Body of pancreas (tissue), 4 donors: Measurements from ENCODE around the gene TRERF1. TPM values are rescaled to one million over a fixed set of nuclear protein-coding genes. Genes with fewer than 3 reads are reported as not detected.

Experiments used
- ATAC-seq: fragments of 150-250 bp; one replicate; pipeline ENCODE4 v1.9.1; 2016
- DNase-seq, 4 donors: peaks; one replicate each; pipeline ENCODE4 v3.0.0-alpha.2; 2019
- H3K27ac ChIP-seq, 4 donors: fragments of 200-600 bp; sonication (generic); 1 replicate in 3 of 4; 2 replicates in 1 of 4; pipeline versions ENCODE4 v1.5.1 to v1.6.1; 2016 to 2019; ENCODE audit warnings: mild to moderate bottlenecking in 1 of 4, mixed read lengths in 1 of 4, moderate library complexity in 1 of 4
- H3K27me3 ChIP-seq, 2 donors: fragments of 200-600 bp; sonication (generic); one replicate each; pipeline ENCODE4 v1.6.0; 2016; ENCODE audit warnings: mild to moderate bottlenecking in 1 of 2
- H3K36me3 ChIP-seq, 2 donors: fragments of 200-600 bp; sonication (generic); replicated peaks in 1 of 2; 2 replicates each; pipeline ENCODE4 v1.5.1; 2016; ENCODE audit warnings: low read depth in 2 of 2; ENCODE audit not compliant: insufficient read depth in 1 of 2
- H3K4me1 ChIP-seq: fragments of 200-600 bp; sonication (generic); one replicate; pipeline ENCODE4 v1.6.0; 2016
- H3K4me3 ChIP-seq, 2 donors: fragments of 200-600 bp; sonication (generic); 1 replicate in 1 of 2; 2 replicates in 1 of 2; pipeline ENCODE4 v1.5.1; 2016 to 2019
- H3K9me3 ChIP-seq, 3 donors: fragments of 200-600 bp; sonication (generic); 1 replicate in 2 of 3; 2 replicates in 1 of 3; pipeline ENCODE4 v1.5.1; 2016
- CTCF ChIP-seq, 7 experiments: fragments of 450-650 bp in 4 of 7; fragments of 200-600 bp in 3 of 7; sonication (generic) in 3 of 7; IDR thresholded peaks; one replicate each; pipeline ENCODE4 v1.5.1; 2016 to 2019; ENCODE audit warnings: antibody characterized with exemption in 7 of 7
- POLR2A ChIP-seq, 3 donors: fragments of 450-650 bp; IDR thresholded peaks; one replicate each; pipeline ENCODE4 v1.6.1; 2016; ENCODE audit warnings: antibody characterized with exemption in 3 of 3, mild to moderate bottlenecking in 2 of 3
- WGBS, 2 donors: methylation state at CpG; one replicate each; pipeline ENCODE4 v1.1.5; 2017; 5-methylcytosine and 5-hydroxymethylcytosine counted together
- intact Hi-C: fragments of 100-400 bp; cut with DNase I; formaldehyde crosslinking; loops from one replicate; pipeline ENCODE4 v1.15.1; 2023
- total RNA-seq, 2 donors: library from RNA; depleted of rRNA; stranded (reverse); fragments of >200 nt; gene quantifications; one replicate each; pipeline ENCODE4 v1.1.0, GENCODE V29; 2016

Gene TRERF1
- total RNA-seq, 2 donors from 2014 or later: 2.3 to 3.4 TPM

- WGBS, 2 donors: 63 to 80% methylated on average over 10 of the region's 10 CpGs
- H3K4me3 ChIP-seq: no peak overlapping the region
- peak; percentile 22 for ATAC-seq
Measured at GRCh38 chr6:42259841-42260395, 191.8 kb downstream of the TRERF1 start.

DNA sequence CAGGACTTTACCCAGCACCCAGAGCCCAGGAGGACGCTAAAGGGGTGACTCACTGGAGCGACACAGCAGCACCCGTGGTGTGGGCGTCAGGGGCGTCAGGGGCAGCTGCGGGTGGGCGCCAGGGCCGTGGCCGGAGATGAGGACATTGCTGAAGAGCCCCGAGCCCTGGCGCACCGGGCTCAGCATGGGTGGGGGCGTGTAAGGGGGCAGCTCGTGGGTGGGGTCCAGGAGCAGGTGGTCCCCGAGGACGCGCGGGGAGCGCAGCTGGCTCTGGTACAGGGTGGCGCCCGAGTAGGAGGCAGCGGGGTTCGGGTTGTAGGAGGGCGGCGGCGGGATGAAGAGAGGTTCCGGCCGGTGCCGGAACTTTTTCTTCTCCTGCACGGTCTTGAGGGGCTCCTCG, 192.4 kb downstream of the TRERF1 start:
- ATAC-seq: peak; percentile 21
- Histone ChIP-seq H3K36me3 (no peaks in the 10 kb centered on the region), H3K4me1 (no peaks in the 10 kb centered on the region), H3K9me3 (no peaks in the 10 kb centered on the region), H3K4me3 (no peak overlapping the region), H3K27me3 (no peaks in the 10 kb centered on the region), H3K27ac (no peak overlapping the region)
- 82 to 86% methylated on average over 28 to 31 of the region's 31 CpGs for WGBS, 2 donors
- TF ChIP-seq POLR2A (IDR thresholded peaks at IDR 0.05) (no peak), CTCF (IDR thresholded peaks at IDR 0.05) (no peak)
- DNase-seq: no peak
- intact Hi-C loops: no loop called here

More at GRCh38 chr6:42259841-42260395, 191.8 kb downstream of the TRERF1 start:
- DNase-seq: peak in 1 of 4 donors; percentile 36
- intact Hi-C loops: no loop called here
- TF ChIP-seq POLR2A (IDR thresholded peaks at IDR 0.05): no peak
- TF ChIP-seq CTCF (IDR thresholded peaks at IDR 0.05): no peak
- no peaks in the 10 kb centered on the region for H3K4me1 ChIP-seq
- no peaks in the 10 kb centered on the region for H3K36me3 ChIP-seq
- H3K27me3 ChIP-seq: no peaks in the 10 kb centered on the region
- H3K27ac ChIP-seq: no peak overlapping the region
- H3K9me3 ChIP-seq: no peaks in the 10 kb centered on the region

DNA sequence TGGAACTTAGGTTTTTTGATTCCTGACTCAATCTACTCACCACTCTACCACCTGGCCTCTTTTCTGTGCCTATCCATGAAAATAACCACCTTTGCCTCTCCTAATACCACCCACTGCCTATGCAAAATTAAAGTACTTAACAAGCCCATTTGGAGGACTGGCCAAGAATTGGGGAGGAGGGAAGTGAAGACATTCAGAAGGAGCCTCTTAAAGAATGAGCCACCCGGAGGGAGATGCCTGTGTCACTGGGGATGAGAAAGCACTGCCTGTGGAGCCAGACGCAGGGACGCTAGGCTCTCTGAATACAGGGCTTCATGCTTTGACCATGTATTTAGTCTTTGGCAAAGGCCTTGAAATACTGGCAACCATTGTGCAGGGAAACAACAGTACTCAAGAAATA, 194.1 kb downstream of the TRERF1 start:
- intact Hi-C loops: no loop called here
- Histone ChIP-seq H3K9me3 (no peaks in the 10 kb centered on the region), H3K27ac (no peak overlapping the region), H3K27me3 (no peaks in the 10 kb centered on the region), H3K4me3 (no peak overlapping the region), H3K36me3 (no peaks in the 10 kb centered on the region), H3K4me1 (no peaks in the 10 kb centered on the region)
- no peak for TF ChIP-seq POLR2A (IDR thresholded peaks at IDR 0.05)
- TF ChIP-seq CTCF (IDR thresholded peaks at IDR 0.05): no peak
- WGBS, 2 donors: 88 to 90% methylated on average over 3 of the region's 3 CpGs
- DNase-seq: no peak
- no peak for ATAC-seq

- Histone ChIP-seq H3K27me3 (no peaks in the 10 kb centered on the region), H3K4me1 (peaks cover 4% of the 10 kb centered on the region), H3K9me3 (no peaks in the 10 kb centered on the region), H3K36me3 (no peaks in the 10 kb centered on the region), H3K4me3 (no peak overlapping the region), H3K27ac (no peak overlapping the region)
- 56 to 58% methylated on average over 3 of the region's 3 CpGs for WGBS, 2 donors
- TF ChIP-seq CTCF (IDR thresholded peaks at IDR 0.05) (no peak), POLR2A (IDR thresholded peaks at IDR 0.05) (no peak)
- ATAC-seq (no peak), DNase-seq (no peak)
- intact Hi-C loops: no loop called here
Measured at GRCh38 chr6:42257063-42257462, 194.7 kb downstream of the TRERF1 start.

DNA sequence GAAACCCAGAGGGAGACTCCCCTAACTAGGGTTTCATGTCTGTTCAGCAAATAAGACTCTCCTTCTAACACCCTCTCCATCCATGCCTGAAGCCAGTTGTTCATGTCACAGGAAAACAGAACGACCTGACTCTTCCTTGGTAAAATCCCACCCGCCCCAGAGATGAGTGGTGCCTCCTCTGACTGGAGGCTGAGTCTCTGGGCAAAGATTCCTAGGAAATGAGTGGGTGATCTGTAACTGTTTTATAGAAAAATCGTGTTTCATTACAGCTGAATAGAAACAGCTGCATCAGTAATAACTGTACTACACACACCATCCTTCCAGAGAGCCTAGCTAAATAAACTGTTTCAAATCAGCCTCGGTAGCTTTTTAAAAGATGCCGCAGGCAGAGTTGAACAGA, 196.7 kb downstream of the TRERF1 start:
- intact Hi-C loops: no loop called here
- 69 to 78% methylated on average over 5 of the region's 5 CpGs for WGBS, 2 donors
- Histone ChIP-seq H3K36me3 (no peaks in the 10 kb centered on the region), H3K4me3 (no peak overlapping the region), H3K27ac (no peak overlapping the region), H3K27me3 (no peaks in the 10 kb centered on the region), H3K4me1 (peaks cover 13% of the 10 kb centered on the region), H3K9me3 (no peaks in the 10 kb centered on the region)
- no peak for DNase-seq
- ATAC-seq: no peak
- TF ChIP-seq CTCF (IDR thresholded peaks at IDR 0.05) (no peak), POLR2A (IDR thresholded peaks at IDR 0.05) (no peak)
